ENCODE results near the gene DOCK10. TPM values are rescaled to one million over a fixed set of nuclear protein-coding genes. Genes with fewer than 3 reads are reported as not detected.

Gene DOCK10
- polyA plus RNA-seq, 4 donors, result 2.3 to 6.8 (median 3.5) TPM

GRCh38 chr2:224835405-224835804, 206.9 kb downstream of the DOCK10 start:
- Histone ChIP-seq H3K4me3 (ENCODE audit: low read depth in 1 of 3, low read length in 3 of 3) (no peak overlapping the region), H3K27ac (ENCODE audit: low read depth in 1 of 3, low read length in 2 of 3) (no peak overlapping the region), H3K36me3 (ENCODE audit: control insufficient read depth in 3 of 3, insufficient read depth in 2 of 3, low read depth in 1 of 3, low read length in 3 of 3) (peaks cover 0 to 14% (median 0%) of the 10 kb centered on the region in 3 donors), H3K9me3 (ENCODE audit: control insufficient read depth in 2 of 2, insufficient read depth in 1 of 2, low read depth in 1 of 2, low read length in 1 of 2) (peaks cover 0 to 3% of the 10 kb centered on the region in 2 donors), H3K4me1 (ENCODE audit: control insufficient read depth in 3 of 3, insufficient read depth in 2 of 3, low read depth in 1 of 3, low read length in 2 of 3) (no peaks in the 10 kb centered on the region), H3K27me3 (ENCODE audit: control insufficient read depth in 3 of 3, insufficient read depth in 3 of 3, low read length in 3 of 3) (no peaks in the 10 kb centered on the region)
- no peak for DNase-seq
- no peak for FAIRE-seq
- WGBS, 3 donors, result 78 to 86% (median 84%) methylated on average over 6 of the region's 6 CpGs

- no peak for FAIRE-seq
Observed at GRCh38 chr2:224833986-224834385, 208.3 kb downstream of the DOCK10 start.

GRCh38 chr2:224832207-224832606, 210.1 kb downstream of the DOCK10 start:
- H3K27me3 ChIP-seq (ENCODE audit: control insufficient read depth in 3 of 3, insufficient read depth in 3 of 3, low read length in 3 of 3), result no peaks in the 10 kb centered on the region
- DNase-seq, result no peak
- FAIRE-seq, result no peak
- H3K27ac ChIP-seq (ENCODE audit: low read depth in 1 of 3, low read length in 2 of 3), result no peak overlapping the region
- H3K4me1 ChIP-seq (ENCODE audit: control insufficient read depth in 3 of 3, insufficient read depth in 2 of 3, low read depth in 1 of 3, low read length in 2 of 3), result no peaks in the 10 kb centered on the region
- H3K4me3 ChIP-seq (ENCODE audit: low read depth in 1 of 3, low read length in 3 of 3), result no peak overlapping the region
- H3K9me3 ChIP-seq (ENCODE audit: control insufficient read depth in 2 of 2, insufficient read depth in 1 of 2, low read depth in 1 of 2, low read length in 1 of 2), result no peaks in the 10 kb centered on the region
- peaks cover 0 to 23% (median 0%) of the 10 kb centered on the region in 3 donors for H3K36me3 ChIP-seq (ENCODE audit: control insufficient read depth in 3 of 3, insufficient read depth in 2 of 3, low read depth in 1 of 3, low read length in 3 of 3)
- WGBS, 3 donors, result 70 to 80% (median 78%) methylated on average over 3 of the region's 3 CpGs

More at GRCh38 chr2:224833986-224834385, 208.3 kb downstream of the DOCK10 start:
- H3K4me1 ChIP-seq (ENCODE audit: control insufficient read depth in 3 of 3, insufficient read depth in 2 of 3, low read depth in 1 of 3, low read length in 2 of 3), result no peaks in the 10 kb centered on the region
- 78 to 93% (median 87%) methylated on average over 2 of the region's 2 CpGs for WGBS, 3 donors
- no peak overlapping the region for H3K27ac ChIP-seq (ENCODE audit: low read depth in 1 of 3, low read length in 2 of 3)
- DNase-seq, result no peak
- H3K9me3 ChIP-seq (ENCODE audit: control insufficient read depth in 2 of 2, insufficient read depth in 1 of 2, low read depth in 1 of 2, low read length in 1 of 2), result no peaks in the 10 kb centered on the region
- H3K27me3 ChIP-seq (ENCODE audit: control insufficient read depth in 3 of 3, insufficient read depth in 3 of 3, low read length in 3 of 3), result no peaks in the 10 kb centered on the region
- H3K36me3 ChIP-seq (ENCODE audit: control insufficient read depth in 3 of 3, insufficient read depth in 2 of 3, low read depth in 1 of 3, low read length in 3 of 3), result peaks cover 0 to 20% (median 0%) of the 10 kb centered on the region in 3 donors
- no peak overlapping the region for H3K4me3 ChIP-seq (ENCODE audit: low read depth in 1 of 3, low read length in 3 of 3)

- WGBS, 3 donors, result 62 to 85% (median 67%) methylated on average over 2 of the region's 2 CpGs
- FAIRE-seq (no peak), DNase-seq (no peak)
- H3K36me3 ChIP-seq (ENCODE audit: control insufficient read depth in 3 of 3, insufficient read depth in 2 of 3, low read depth in 1 of 3, low read length in 3 of 3), result peaks cover 0 to 23% (median 0%) of the 10 kb centered on the region in 3 donors
- no peak overlapping the region for H3K4me3 ChIP-seq (ENCODE audit: low read depth in 1 of 3, low read length in 3 of 3)
- no peaks in the 10 kb centered on the region for H3K27me3 ChIP-seq (ENCODE audit: control insufficient read depth in 3 of 3, insufficient read depth in 3 of 3, low read length in 3 of 3)
- no peaks in the 10 kb centered on the region for H3K9me3 ChIP-seq (ENCODE audit: control insufficient read depth in 2 of 2, insufficient read depth in 1 of 2, low read depth in 1 of 2, low read length in 1 of 2)
- no peak overlapping the region for H3K27ac ChIP-seq (ENCODE audit: low read depth in 1 of 3, low read length in 2 of 3)
- no peaks in the 10 kb centered on the region for H3K4me1 ChIP-seq (ENCODE audit: control insufficient read depth in 3 of 3, insufficient read depth in 2 of 3, low read depth in 1 of 3, low read length in 2 of 3)
Observed at GRCh38 chr2:224831530-224831929, 210.7 kb downstream of the DOCK10 start.

GRCh38 chr2:224820283-224820991, 221.8 kb downstream of the DOCK10 start:
- Histone ChIP-seq H3K4me1 (ENCODE audit: control insufficient read depth in 3 of 3, insufficient read depth in 2 of 3, low read depth in 1 of 3, low read length in 2 of 3) (no peaks in the 10 kb centered on the region), H3K27me3 (ENCODE audit: control insufficient read depth in 3 of 3, insufficient read depth in 3 of 3, low read length in 3 of 3) (no peaks in the 10 kb centered on the region), H3K36me3 (ENCODE audit: control insufficient read depth in 3 of 3, insufficient read depth in 2 of 3, low read depth in 1 of 3, low read length in 3 of 3) (peaks cover 0 to 4% (median 0%) of the 10 kb centered on the region in 3 donors), H3K27ac (ENCODE audit: low read depth in 1 of 3, low read length in 2 of 3) (no peak overlapping the region), H3K9me3 (ENCODE audit: control insufficient read depth in 2 of 2, insufficient read depth in 1 of 2, low read depth in 1 of 2, low read length in 1 of 2) (no peaks in the 10 kb centered on the region), H3K4me3 (ENCODE audit: low read depth in 1 of 3, low read length in 3 of 3) (no peak overlapping the region)
- DNase-seq, result no peak
- 76 to 82% (median 77%) methylated on average over 7 of the region's 7 CpGs for WGBS, 3 donors
- FAIRE-seq, result no peak

- DNase-seq, result no peak
- Histone ChIP-seq H3K27ac (ENCODE audit: low read depth in 1 of 3, low read length in 2 of 3) (no peak overlapping the region), H3K4me3 (ENCODE audit: low read depth in 1 of 3, low read length in 3 of 3) (no peak overlapping the region), H3K27me3 (ENCODE audit: control insufficient read depth in 3 of 3, insufficient read depth in 3 of 3, low read length in 3 of 3) (no peaks in the 10 kb centered on the region), H3K9me3 (ENCODE audit: control insufficient read depth in 2 of 2, insufficient read depth in 1 of 2, low read depth in 1 of 2, low read length in 1 of 2) (no peaks in the 10 kb centered on the region), H3K4me1 (ENCODE audit: control insufficient read depth in 3 of 3, insufficient read depth in 2 of 3, low read depth in 1 of 3, low read length in 2 of 3) (no peaks in the 10 kb centered on the region), H3K36me3 (ENCODE audit: control insufficient read depth in 3 of 3, insufficient read depth in 2 of 3, low read depth in 1 of 3, low read length in 3 of 3) (peaks cover 0 to 4% (median 0%) of the 10 kb centered on the region in 3 donors)
- no peak for FAIRE-seq
- 69 to 86% (median 82%) methylated on average over 2 of the region's 2 CpGs for WGBS, 3 donors
Observed at GRCh38 chr2:224819075-224819474, 223.2 kb downstream of the DOCK10 start.

GRCh38 chr2:224817676-224818075, 224.6 kb downstream of the DOCK10 start:
- Histone ChIP-seq H3K27me3 (ENCODE audit: control insufficient read depth in 3 of 3, insufficient read depth in 3 of 3, low read length in 3 of 3) (no peaks in the 10 kb centered on the region), H3K36me3 (ENCODE audit: control insufficient read depth in 3 of 3, insufficient read depth in 2 of 3, low read depth in 1 of 3, low read length in 3 of 3) (peaks cover 0 to 4% (median 0%) of the 10 kb centered on the region in 3 donors), H3K9me3 (ENCODE audit: control insufficient read depth in 2 of 2, insufficient read depth in 1 of 2, low read depth in 1 of 2, low read length in 1 of 2) (no peaks in the 10 kb centered on the region), H3K27ac (ENCODE audit: low read depth in 1 of 3, low read length in 2 of 3) (no peak overlapping the region), H3K4me3 (ENCODE audit: low read depth in 1 of 3, low read length in 3 of 3) (no peak overlapping the region), H3K4me1 (ENCODE audit: control insufficient read depth in 3 of 3, insufficient read depth in 2 of 3, low read depth in 1 of 3, low read length in 2 of 3) (no peaks in the 10 kb centered on the region)
- no peak for FAIRE-seq
- WGBS, 3 donors, result 83 to 90% (median 87%) methylated on average over 1 of the region's 1 CpG
- no peak for DNase-seq

GRCh38 chr2:224816816-224817215, 225.5 kb downstream of the DOCK10 start:
- no peak overlapping the region for H3K27ac ChIP-seq (ENCODE audit: low read depth in 1 of 3, low read length in 2 of 3)
- no peaks in the 10 kb centered on the region for H3K27me3 ChIP-seq (ENCODE audit: control insufficient read depth in 3 of 3, insufficient read depth in 3 of 3, low read length in 3 of 3)
- H3K36me3 ChIP-seq (ENCODE audit: control insufficient read depth in 3 of 3, insufficient read depth in 2 of 3, low read depth in 1 of 3, low read length in 3 of 3), result peaks cover 0 to 4% (median 0%) of the 10 kb centered on the region in 3 donors
- DNase-seq (no peak), FAIRE-seq (no peak)
- H3K9me3 ChIP-seq (ENCODE audit: control insufficient read depth in 2 of 2, insufficient read depth in 1 of 2, low read depth in 1 of 2, low read length in 1 of 2), result no peaks in the 10 kb centered on the region
- WGBS, 3 donors, result 90 to 95% (median 94%) methylated on average over 4 of the region's 4 CpGs
- H3K4me1 ChIP-seq (ENCODE audit: control insufficient read depth in 3 of 3, insufficient read depth in 2 of 3, low read depth in 1 of 3, low read length in 2 of 3), result no peaks in the 10 kb centered on the region
- H3K4me3 ChIP-seq (ENCODE audit: low read depth in 1 of 3, low read length in 3 of 3), result no peak overlapping the region

GRCh38 chr2:224813578-224813977, 228.7 kb downstream of the DOCK10 start:
- Histone ChIP-seq H3K27ac (ENCODE audit: low read depth in 1 of 3, low read length in 2 of 3) (no peak overlapping the region), H3K36me3 (ENCODE audit: control insufficient read depth in 3 of 3, insufficient read depth in 2 of 3, low read depth in 1 of 3, low read length in 3 of 3) (peaks cover 0 to 2% (median 0%) of the 10 kb centered on the region in 3 donors), H3K4me3 (ENCODE audit: low read depth in 1 of 3, low read length in 3 of 3) (no peak overlapping the region), H3K9me3 (ENCODE audit: control insufficient read depth in 2 of 2, insufficient read depth in 1 of 2, low read depth in 1 of 2, low read length in 1 of 2) (no peaks in the 10 kb centered on the region), H3K27me3 (ENCODE audit: control insufficient read depth in 3 of 3, insufficient read depth in 3 of 3, low read length in 3 of 3) (no peaks in the 10 kb centered on the region), H3K4me1 (ENCODE audit: control insufficient read depth in 3 of 3, insufficient read depth in 2 of 3, low read depth in 1 of 3, low read length in 2 of 3) (no peaks in the 10 kb centered on the region)
- WGBS, 3 donors, result 91 to 97% (median 91%) methylated on average over 1 of the region's 1 CpG
- DNase-seq, result no peak
- FAIRE-seq, result no peak
